ACC112 (cell line): Measurements from ENCODE around the gene FBXL7.

Experiments used
- H2AFZ ChIP-seq: fragments of 200-600 bp; sonication (generic); one replicate; pipeline ENCODE4 v1.6.0; 2017; ENCODE audit warnings: antibody characterized with exemption, low read length; ENCODE audit not compliant: unreplicated experiment
- H3K27ac ChIP-seq: fragments of 200-600 bp; sonication (generic); 2 replicates; pipeline ENCODE4 v1.5.1; 2014; ENCODE audit warnings: low read depth, mild to moderate bottlenecking, antibody characterized with exemption, low read length, moderate library complexity
- H3K27me3 ChIP-seq: fragments of 200-600 bp; sonication (generic); 2 replicates; pipeline ENCODE4 v1.6.1; 2014; ENCODE audit warnings: mild to moderate bottlenecking, antibody characterized with exemption, low read length, moderate library complexity, mixed read lengths; ENCODE audit not compliant: insufficient read depth
- H3K36me3 ChIP-seq: fragments of 200-600 bp; sonication (generic); 2 replicates; pipeline ENCODE4 v1.6.1; 2016; ENCODE audit warnings: mild to moderate bottlenecking, antibody characterized with exemption, low read length, moderate library complexity, mixed read lengths; ENCODE audit not compliant: insufficient read depth
- H3K4me1 ChIP-seq: fragments of 200-600 bp; sonication (generic); one replicate; pipeline ENCODE4 v1.6.1; 2016; ENCODE audit warnings: low read length, mixed read lengths; ENCODE audit not compliant: insufficient read depth, unreplicated experiment, control insufficient read depth
- H3K4me3 ChIP-seq: fragments of 200-600 bp; sonication (generic); 2 replicates; pipeline ENCODE4 v1.5.1; 2014; ENCODE audit warnings: mild to moderate bottlenecking, low read depth, low read length
- H3K79me2 ChIP-seq: fragments of 200-600 bp; sonication (generic); one replicate; pipeline ENCODE4 v1.6.0; 2016; ENCODE audit warnings: low read length; ENCODE audit not compliant: control insufficient read depth, unreplicated experiment, insufficient read depth

Gene FBXL7

DNA sequence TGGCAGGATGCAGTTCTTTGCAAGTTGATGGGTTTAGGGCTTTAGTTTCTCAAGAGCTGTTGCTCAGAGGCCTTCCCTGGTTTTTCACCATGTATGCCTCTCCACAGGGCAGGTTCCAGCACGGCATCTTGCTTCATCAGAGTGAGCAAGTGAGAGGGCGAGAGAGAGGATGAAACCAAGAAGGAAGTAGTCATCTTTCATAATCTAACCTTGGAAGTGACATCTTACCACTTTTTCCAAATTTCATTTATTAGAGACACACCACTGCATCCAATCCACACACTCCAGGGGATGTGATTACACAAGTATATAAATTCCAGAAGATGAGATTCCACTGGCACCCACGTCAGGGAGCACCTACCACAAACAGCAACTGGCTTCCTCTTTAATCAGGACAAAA is 385.2 kb downstream of the FBXL7 start:
- Histone ChIP-seq H3K27me3 (no peaks in the 10 kb centered on the region), H2AFZ (no peak overlapping the region), H3K27ac (no peak overlapping the region), H3K4me3 (no peak overlapping the region), H3K4me1 (no peaks in the 10 kb centered on the region), H3K79me2 (no peaks in the 10 kb centered on the region), H3K36me3 (no peaks in the 10 kb centered on the region)

DNA sequence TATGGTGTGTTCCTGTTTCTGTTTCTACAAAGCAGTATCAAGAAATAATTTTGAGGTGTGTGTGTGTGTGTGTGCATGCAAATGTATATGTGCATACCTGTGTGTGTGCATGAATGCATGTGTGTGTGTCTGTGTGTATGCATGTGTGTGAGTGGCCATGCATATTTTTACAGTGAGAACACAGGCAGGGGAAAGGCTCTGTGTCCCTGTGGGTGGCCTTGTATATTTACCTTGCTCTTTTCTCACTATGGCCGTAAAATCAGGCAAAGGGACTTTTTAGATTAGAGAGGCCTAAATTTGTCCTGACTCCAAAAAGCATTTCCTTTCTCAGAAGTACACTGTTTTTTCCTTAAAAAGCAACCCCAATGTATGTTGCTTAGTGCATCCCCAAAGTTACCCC is 386.2 kb downstream of the FBXL7 start:
- H3K4me3 ChIP-seq: no peak overlapping the region
- no peak overlapping the region for H2AFZ ChIP-seq
- H3K27ac ChIP-seq: no peak overlapping the region
- no peaks in the 10 kb centered on the region for H3K4me1 ChIP-seq
- no peaks in the 10 kb centered on the region for H3K27me3 ChIP-seq
- H3K79me2 ChIP-seq: no peaks in the 10 kb centered on the region
- no peaks in the 10 kb centered on the region for H3K36me3 ChIP-seq

DNA sequence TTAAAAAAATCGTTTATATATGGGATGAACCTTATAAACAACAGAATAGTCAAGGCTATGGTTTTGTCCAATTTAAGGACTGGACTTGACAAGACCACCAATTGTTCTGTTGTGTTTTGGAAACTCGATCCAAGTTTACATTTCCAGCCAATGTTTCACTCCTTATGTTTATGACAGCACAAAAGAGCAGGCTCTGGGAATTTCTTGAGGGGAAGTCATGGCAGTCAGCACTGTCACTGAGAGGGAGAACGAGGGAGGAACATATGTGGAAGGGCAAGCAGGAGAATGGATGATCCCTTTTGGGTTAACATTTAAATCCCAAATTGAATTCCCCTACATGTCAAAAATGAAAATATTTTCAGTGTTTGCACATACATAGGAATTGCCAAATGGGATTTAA is 387.1 kb downstream of the FBXL7 start:
- H3K36me3 ChIP-seq: no peaks in the 10 kb centered on the region
- no peak overlapping the region for H2AFZ ChIP-seq
- H3K27ac ChIP-seq: no peak overlapping the region
- no peaks in the 10 kb centered on the region for H3K27me3 ChIP-seq
- H3K4me1 ChIP-seq: no peaks in the 10 kb centered on the region
- H3K79me2 ChIP-seq: no peaks in the 10 kb centered on the region
- H3K4me3 ChIP-seq: no peak overlapping the region

- Histone ChIP-seq H3K79me2 (no peaks in the 10 kb centered on the region), H3K36me3 (no peaks in the 10 kb centered on the region), H2AFZ (no peak overlapping the region), H3K27ac (no peak overlapping the region), H3K27me3 (no peaks in the 10 kb centered on the region), H3K4me1 (no peaks in the 10 kb centered on the region), H3K4me3 (no peak overlapping the region)
Observed at GRCh38 chr5:15889001-15889400, 389.0 kb downstream of the FBXL7 start.

- Histone ChIP-seq H3K79me2 (no peaks in the 10 kb centered on the region), H3K4me3 (no peak overlapping the region), H2AFZ (no peak overlapping the region), H3K4me1 (no peaks in the 10 kb centered on the region), H3K36me3 (no peaks in the 10 kb centered on the region), H3K27me3 (no peaks in the 10 kb centered on the region), H3K27ac (no peak overlapping the region)
Observed at GRCh38 chr5:15893866-15894265, 393.9 kb downstream of the FBXL7 start.

- H3K4me1 ChIP-seq: no peaks in the 10 kb centered on the region
- no peak overlapping the region for H2AFZ ChIP-seq
- no peaks in the 10 kb centered on the region for H3K27me3 ChIP-seq
- no peaks in the 10 kb centered on the region for H3K79me2 ChIP-seq
- H3K4me3 ChIP-seq: no peak overlapping the region
- H3K27ac ChIP-seq: no peak overlapping the region
- H3K36me3 ChIP-seq: no peaks in the 10 kb centered on the region
Observed at GRCh38 chr5:15897656-15898055, 397.7 kb downstream of the FBXL7 start.

- H3K27ac ChIP-seq: no peak overlapping the region
- no peaks in the 10 kb centered on the region for H3K79me2 ChIP-seq
- H3K4me1 ChIP-seq: no peaks in the 10 kb centered on the region
- H3K36me3 ChIP-seq: no peaks in the 10 kb centered on the region
- no peak overlapping the region for H3K4me3 ChIP-seq
- H2AFZ ChIP-seq: no peak overlapping the region
- no peaks in the 10 kb centered on the region for H3K27me3 ChIP-seq
Observed at GRCh38 chr5:15898641-15899040, 398.7 kb downstream of the FBXL7 start.

DNA sequence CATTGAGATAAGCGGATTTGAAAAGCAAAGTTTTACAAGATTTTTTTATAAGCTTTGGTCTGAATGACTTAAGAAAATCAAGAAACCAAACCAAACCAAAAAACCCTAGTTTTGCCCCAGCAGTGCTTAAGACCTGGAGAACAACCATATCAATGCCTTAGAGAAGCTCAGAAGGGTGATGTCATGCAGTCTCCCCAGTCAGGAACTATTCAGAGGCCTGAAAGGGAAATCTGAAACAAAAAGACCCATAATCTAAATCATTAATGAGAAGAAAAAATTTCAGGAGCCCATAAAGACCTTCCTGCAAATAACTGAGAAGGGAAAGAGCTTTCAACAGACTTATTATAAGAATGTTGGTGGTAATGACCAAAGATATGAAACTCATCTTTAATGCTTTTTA is 399.5 kb downstream of the FBXL7 start:
- H3K27ac ChIP-seq: no peak overlapping the region
- no peaks in the 10 kb centered on the region for H3K4me1 ChIP-seq
- no peak overlapping the region for H2AFZ ChIP-seq
- no peaks in the 10 kb centered on the region for H3K27me3 ChIP-seq
- H3K79me2 ChIP-seq: no peaks in the 10 kb centered on the region
- H3K4me3 ChIP-seq: no peak overlapping the region
- no peaks in the 10 kb centered on the region for H3K36me3 ChIP-seq

GRCh38 chr5:15901151-15901550 is 401.2 kb downstream of the FBXL7 start:
- H3K27me3 ChIP-seq: no peaks in the 10 kb centered on the region
- no peak overlapping the region for H2AFZ ChIP-seq
- no peaks in the 10 kb centered on the region for H3K4me1 ChIP-seq
- H3K4me3 ChIP-seq: no peak overlapping the region
- H3K79me2 ChIP-seq: no peaks in the 10 kb centered on the region
- H3K36me3 ChIP-seq: no peaks in the 10 kb centered on the region
- no peak overlapping the region for H3K27ac ChIP-seq

GRCh38 chr5:15902066-15902465 is 402.1 kb downstream of the FBXL7 start:
- H3K4me3 ChIP-seq: no peak overlapping the region
- no peaks in the 10 kb centered on the region for H3K27me3 ChIP-seq
- no peaks in the 10 kb centered on the region for H3K36me3 ChIP-seq
- no peaks in the 10 kb centered on the region for H3K4me1 ChIP-seq
- H3K27ac ChIP-seq: no peak overlapping the region
- no peaks in the 10 kb centered on the region for H3K79me2 ChIP-seq
- no peak overlapping the region for H2AFZ ChIP-seq

GRCh38 chr5:15904899-15905830 is 405.2 kb downstream of the FBXL7 start:
- H2AFZ ChIP-seq: no peak overlapping the region
- no peaks in the 10 kb centered on the region for H3K36me3 ChIP-seq
- no peak overlapping the region for H3K27ac ChIP-seq
- H3K79me2 ChIP-seq: no peaks in the 10 kb centered on the region
- no peaks in the 10 kb centered on the region for H3K27me3 ChIP-seq
- H3K4me1 ChIP-seq: no peaks in the 10 kb centered on the region
- no peak overlapping the region for H3K4me3 ChIP-seq
